Measurements from ENCODE around the gene NAA30. TPM values are rescaled to one million over a fixed set of nuclear protein-coding genes. Genes with fewer than 3 reads are reported as not detected.
"Not testable (repeated sequence)": the region's sequence is repeated elsewhere in the genome, so short reads cannot be mapped to it uniquely, and the experiment has no call there.

NAA30 gene
- 24.4 TPM for polyA plus RNA-seq (ENCODE audit: insufficient read length)

DNA sequence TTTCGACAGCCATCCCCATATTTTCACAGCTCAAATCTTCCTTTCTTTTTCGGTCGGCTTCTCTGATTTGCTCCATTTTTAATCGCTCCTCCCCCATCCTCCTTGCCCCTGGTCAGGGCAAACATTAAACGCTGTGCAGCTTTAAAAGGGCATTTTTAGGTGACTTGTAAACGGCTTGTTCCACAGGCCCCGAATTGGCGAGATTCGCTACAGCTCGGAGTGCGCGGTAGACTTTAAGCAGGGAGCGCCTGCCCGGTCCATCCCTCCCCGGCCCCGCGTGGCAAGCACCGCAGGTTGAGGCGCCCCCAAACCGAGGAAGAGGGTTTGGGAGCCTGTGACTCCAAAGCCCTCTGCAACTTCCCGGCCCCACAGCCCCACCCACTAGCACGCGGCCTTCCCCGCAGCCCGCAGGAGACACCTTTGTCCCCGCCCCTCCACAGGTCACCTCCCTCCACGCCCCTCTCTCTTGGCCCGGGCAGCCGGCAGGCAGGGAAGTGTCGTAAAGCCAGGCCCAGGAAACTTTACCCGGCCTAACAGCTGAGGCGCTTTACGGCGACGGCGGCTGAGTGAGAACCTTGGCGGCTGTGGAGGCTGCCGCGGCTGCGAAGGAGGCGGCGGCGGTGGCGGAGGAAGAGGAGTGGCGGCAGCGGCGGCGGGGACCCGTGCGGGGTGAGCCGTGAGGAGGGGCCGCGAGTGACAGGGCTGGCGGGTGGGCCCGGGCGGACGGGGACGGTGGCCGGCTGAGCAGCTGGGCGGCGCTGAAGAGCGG, at the start of gene NAA30:
TSS of gene NAA30 (plus strand) at position 550 of the 769 bp plus-strand sequence. CDS start 372 bp downstream, outside the sequence.
- DNase-seq (ENCODE audit: low read depth): peak; percentile 73

DNA sequence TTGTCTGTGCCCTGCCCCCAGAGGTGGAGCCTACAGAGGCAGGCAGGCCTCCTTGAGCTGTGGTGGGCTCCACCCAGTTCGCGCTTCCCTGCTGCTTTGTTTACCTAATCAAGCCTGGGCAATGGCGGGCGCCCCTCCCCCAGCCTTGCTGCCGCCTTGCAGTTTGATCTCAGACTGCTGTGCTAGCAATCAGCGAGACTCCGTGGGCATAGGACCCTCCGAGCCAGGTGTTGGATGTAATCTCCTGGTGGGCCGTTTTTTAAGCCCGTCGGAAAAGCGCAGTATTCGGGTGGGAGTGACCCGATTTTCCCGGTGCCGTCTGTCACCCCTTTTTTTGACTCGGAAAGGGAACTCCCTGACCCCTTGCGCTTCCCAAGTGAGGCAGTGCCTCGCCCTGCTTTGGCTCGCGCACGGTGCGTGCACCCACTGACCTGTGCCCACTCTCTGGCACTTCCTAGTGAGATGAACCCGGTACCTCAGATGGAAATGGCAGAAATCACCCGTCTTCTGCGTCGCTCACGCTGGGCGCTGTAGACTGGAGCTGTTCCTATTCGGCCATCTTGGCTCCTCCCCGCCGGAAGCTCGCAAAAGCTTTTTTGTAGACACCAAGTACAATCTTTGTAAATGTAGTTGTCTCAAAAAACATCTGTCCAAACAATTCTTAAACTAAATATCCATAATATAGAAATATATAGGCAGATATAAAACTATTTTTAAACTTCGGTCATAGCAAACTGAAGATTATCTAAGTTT, 46.7 kb upstream of the NAA30 start:
- not testable (repeated sequence) for DNase-seq (ENCODE audit: low read depth)

- DNase-seq (ENCODE audit: low read depth): no peak
Observed at GRCh38 chr14:57345106-57345505, 45.3 kb upstream of the NAA30 start.

DNA sequence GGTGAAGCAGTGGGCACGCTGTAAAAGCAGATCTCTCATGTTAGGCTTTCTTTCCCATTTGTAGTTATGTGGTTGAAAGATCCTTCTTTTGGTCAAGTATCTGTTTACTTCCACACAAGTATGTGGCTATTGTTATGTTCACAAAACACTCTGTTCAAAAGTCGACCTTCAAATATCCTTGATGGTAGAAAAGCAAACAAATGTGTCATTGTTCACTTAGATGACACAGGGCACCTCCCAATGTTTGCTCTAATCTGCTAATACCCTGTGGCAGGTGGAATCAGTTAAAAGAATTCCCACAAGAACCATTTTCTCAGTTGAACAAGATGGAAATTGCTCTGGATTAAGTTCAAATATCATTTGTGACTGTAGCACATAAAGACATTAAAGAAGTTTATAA, 43.6 kb upstream of the NAA30 start:
- DNase-seq (ENCODE audit: low read depth): no peak

- no peak for DNase-seq (ENCODE audit: low read depth)
Observed at GRCh38 chr14:57352396-57353170, 37.8 kb upstream of the NAA30 start.

- DNase-seq (ENCODE audit: low read depth): no peak
Observed at GRCh38 chr14:57355081-57355800, 35.1 kb upstream of the NAA30 start.

GRCh38 chr14:57362361-57362760, 28.0 kb upstream of the NAA30 start:
- DNase-seq (ENCODE audit: low read depth): no peak

DNA sequence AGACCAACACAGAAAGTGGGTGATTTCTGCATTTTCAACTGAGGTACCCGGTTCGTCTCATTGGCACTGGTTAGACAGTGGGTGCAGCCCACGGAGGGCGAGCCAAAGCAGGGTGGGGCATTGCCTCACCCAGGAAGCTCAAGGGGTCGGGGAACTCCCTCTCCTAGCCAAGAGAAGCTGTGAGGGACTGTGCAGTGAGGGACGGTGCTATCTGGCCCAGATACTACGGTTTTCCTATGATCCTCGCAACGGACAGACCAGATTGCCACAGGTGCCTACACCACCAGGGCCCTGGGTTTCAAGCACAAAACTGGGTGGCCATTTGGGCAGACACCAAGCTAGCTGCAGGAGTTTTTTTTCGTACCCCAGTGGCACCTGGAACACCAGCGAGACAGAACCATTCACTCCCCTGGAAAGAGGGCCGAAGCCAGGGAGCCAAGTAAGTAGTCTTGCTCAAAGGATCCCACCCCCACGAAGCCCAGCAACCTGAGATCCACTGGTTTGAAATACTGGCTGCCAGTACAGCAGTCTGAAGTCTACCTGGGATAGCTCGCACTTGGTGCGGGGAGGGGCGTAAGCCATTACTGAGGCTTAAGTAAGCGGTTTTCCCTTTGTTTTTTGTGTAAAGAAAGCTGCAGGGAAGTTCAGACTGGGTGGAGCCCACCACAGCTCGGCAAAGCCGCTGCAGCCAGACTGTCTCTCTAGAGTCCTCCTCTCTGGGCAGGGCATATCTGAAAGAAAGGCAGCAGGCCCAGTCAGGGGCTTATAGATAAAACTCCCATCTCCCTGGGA, 25.5 kb upstream of the NAA30 start:
- DNase-seq (ENCODE audit: low read depth): no peak

GRCh38 chr14:57370187-57370586, 20.2 kb upstream of the NAA30 start:
- DNase-seq (ENCODE audit: low read depth): not testable (repeated sequence)

DNA sequence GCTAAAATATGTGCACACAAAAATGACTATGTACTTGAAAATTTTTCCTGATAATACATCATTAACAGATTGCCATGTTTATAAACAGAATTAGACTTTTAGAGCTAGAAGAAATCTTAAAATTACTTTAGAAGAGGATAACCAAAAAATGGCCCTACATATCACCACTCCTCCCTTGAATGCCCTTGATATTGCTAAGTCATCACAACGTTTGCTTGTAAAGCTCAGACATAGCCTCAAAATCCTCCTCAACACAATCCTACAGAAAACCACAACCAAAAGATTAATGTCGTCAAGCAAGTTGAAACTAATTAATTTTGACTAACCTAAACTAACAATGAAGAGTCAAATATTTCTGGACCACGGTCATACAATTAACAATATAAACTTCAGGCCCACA, 19.4 kb upstream of the NAA30 start:
- DNase-seq (ENCODE audit: low read depth): no peak

- no peak for DNase-seq (ENCODE audit: low read depth)
Observed at GRCh38 chr14:57375156-57375555, 15.2 kb upstream of the NAA30 start.

DNA sequence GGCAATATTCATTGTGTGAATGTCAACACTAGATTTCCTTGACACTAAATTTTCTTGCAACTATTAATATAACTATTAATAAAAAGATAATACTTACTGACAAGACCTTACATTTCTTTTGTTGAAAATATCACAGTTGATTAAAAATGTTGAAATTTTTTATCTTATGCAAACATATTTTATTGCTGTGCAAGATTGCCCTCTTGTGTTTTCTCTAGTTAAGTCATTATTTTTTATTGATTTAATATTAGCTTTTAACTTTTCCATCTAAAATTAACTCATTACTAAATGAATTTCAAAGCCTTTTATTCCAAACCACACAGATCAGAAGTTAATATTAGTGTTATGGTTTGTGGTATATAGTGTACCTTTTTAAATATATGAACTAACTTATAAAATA, 11.7 kb upstream of the NAA30 start:
- no peak for DNase-seq (ENCODE audit: low read depth)

- no peak for DNase-seq (ENCODE audit: low read depth)
Observed at GRCh38 chr14:57380935-57381334, 9.5 kb upstream of the NAA30 start.

DNA sequence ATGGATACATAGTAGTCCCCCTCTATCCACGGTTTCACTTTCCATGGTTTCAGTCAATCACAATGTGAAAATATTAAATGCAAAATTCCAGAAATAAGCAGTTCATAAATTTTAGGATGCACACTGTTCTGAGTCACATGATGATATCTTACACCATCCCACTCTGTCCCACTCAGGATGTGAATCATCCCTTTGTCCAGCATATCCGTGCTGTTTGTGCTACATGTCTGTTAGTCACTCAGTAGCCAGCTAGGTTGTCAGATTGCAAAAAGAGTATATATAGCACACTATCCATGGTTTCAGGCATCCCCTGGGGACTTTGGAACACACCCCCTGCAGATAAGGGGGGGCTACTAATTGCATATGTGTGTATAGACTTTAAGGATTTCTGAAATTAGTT, 8.1 kb upstream of the NAA30 start:
- no peak for DNase-seq (ENCODE audit: low read depth)

GRCh38 chr14:57383125-57383745, 7.2 kb upstream of the NAA30 start:
- no peak for DNase-seq (ENCODE audit: low read depth)

DNA sequence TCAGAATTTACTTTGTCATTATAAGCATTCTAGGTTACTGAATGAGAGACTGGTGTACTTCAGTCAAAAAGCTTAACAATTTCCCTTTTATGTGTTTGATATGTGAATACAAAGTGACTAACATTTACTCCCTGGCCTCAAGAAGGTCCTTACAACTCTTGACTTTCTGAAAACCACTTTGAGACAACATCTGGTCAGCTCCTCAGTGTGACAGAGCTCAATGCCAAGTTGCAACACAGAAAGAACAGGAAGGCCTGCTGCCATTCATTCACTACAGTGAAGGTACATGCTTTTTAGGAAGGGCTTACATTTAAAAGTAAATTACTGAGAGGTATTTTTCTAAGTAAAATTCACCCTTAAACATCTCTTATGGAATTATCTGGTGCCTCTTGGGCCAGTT, 2.3 kb upstream of the NAA30 start:
- DNase-seq (ENCODE audit: low read depth): no peak

DNA sequence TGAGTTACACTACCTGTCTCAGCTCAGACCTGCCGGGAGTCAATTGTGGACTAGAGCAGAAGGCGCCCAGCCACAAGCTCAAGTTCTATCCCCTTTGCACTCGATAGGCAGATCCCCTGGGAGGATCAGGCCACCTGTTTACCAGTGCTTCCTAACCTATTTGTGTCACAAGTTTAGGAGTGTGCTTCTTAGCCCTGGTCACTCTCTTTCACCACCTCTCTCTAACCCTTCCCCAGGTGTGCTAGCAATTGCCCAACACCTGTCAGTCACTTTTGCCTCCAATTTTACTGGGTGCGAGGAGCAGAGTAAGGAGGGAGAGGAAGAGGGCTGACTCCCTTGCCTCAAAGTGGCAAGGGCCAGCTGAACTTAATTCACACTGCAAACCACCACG, 745 bp upstream of the NAA30 start:
- no peak for DNase-seq (ENCODE audit: low read depth)

DNA sequence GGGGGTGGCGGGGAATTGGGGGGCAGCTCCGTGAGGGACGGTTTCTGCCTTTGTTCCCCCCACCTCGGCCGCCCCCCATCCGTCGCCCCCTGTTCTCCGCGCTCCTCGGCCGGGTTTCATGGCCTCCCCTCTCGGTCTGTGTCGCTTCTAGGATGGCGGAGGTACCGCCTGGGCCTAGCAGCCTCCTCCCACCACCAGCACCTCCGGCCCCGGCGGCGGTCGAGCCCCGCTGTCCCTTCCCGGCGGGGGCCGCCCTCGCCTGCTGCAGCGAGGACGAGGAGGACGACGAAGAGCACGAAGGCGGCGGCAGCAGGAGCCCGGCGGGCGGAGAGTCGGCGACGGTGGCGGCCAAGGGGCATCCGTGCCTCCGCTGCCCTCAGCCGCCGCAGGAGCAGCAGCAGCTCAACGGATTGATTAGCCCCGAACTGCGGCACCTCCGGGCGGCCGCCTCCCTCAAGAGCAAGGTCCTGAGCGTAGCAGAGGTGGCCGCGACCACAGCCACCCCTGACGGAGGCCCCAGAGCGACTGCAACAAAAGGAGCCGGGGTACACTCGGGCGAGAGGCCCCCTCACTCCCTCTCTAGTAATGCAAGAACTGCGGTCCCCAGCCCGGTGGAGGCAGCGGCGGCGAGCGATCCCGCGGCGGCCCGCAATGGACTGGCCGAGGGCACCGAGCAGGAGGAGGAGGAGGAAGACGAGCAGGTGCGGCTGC, 575 bp downstream of the NAA30 start:
- no peak for DNase-seq (ENCODE audit: low read depth)

- no peak for DNase-seq (ENCODE audit: low read depth)
Observed at GRCh38 chr14:57391517-57392195, 1.3 kb downstream of the NAA30 start.
